ENCODE data around the gene CNIH3. TPM values are rescaled to one million over a fixed set of nuclear protein-coding genes. Genes with fewer than 3 reads are reported as not detected.

The CNIH3 gene
- total and polyA plus RNA-seq, 8 donors = 2.0 to 10.5 (median 3.6) TPM

- WGBS, 2 donors = 46 to 49% methylated on average over 5 of the region's 5 CpGs
- peak; percentile 64 to 80 (median 76) for ATAC-seq
- FAIRE-seq = no peak
These were observed 16.3 kb downstream of the CNIH3 start for GRCh38 chr1:224632381-224632871.

GRCh38 chr1:224632921-224633321, 16.8 kb downstream of the CNIH3 start:
- Histone ChIP-seq H3K4me3 (no peak overlapping the region), H3K27me3 (no peaks in the 10 kb centered on the region), H3K36me3 (no peaks in the 10 kb centered on the region), H3K4me1 (peaks cover 0 to 18% (median 12%) of the 10 kb centered on the region in 3 donors), H3K27ac (no peak overlapping the region), H3K9me3 (no peaks in the 10 kb centered on the region)
- intact Hi-C loops (cut with DNase I) = loop anchor here in 1 of 3 donors (10.0 kb wide), 1 partner anchor 108 kb away; no protein-coding TSS in a partner anchor
- DNase-seq = no peak
- no peak for FAIRE-seq
- no peak for TF ChIP-seq CTCF (IDR thresholded peaks at IDR 0.05)
- peak in 1 of 4 donors; percentile 2 for ATAC-seq
- 65 to 68% methylated on average over 8 of the region's 8 CpGs for WGBS, 2 donors

More at GRCh38 chr1:224632381-224632871, 16.3 kb downstream of the CNIH3 start:
- no peak for TF ChIP-seq CTCF (IDR thresholded peaks at IDR 0.05)
- peaks cover 0 to 19% (median 17%) of the 10 kb centered on the region in 3 donors for H3K4me1 ChIP-seq
- intact Hi-C loops (cut with DNase I) = loop anchor here in 1 of 3 donors (10.0 kb wide), 1 partner anchor 108 kb away; no protein-coding TSS in a partner anchor
- H3K4me3 ChIP-seq = no peak overlapping the region
- no peaks in the 10 kb centered on the region for H3K9me3 ChIP-seq
- H3K27me3 ChIP-seq = no peaks in the 10 kb centered on the region
- peak in 4 of 6 donors; percentile 68 to 75 (median 70) for DNase-seq
- peak overlapping the region in 3 of 4 donors; percentile 39 to 53 (median 42) for H3K27ac ChIP-seq
- no peaks in the 10 kb centered on the region for H3K36me3 ChIP-seq

DNA sequence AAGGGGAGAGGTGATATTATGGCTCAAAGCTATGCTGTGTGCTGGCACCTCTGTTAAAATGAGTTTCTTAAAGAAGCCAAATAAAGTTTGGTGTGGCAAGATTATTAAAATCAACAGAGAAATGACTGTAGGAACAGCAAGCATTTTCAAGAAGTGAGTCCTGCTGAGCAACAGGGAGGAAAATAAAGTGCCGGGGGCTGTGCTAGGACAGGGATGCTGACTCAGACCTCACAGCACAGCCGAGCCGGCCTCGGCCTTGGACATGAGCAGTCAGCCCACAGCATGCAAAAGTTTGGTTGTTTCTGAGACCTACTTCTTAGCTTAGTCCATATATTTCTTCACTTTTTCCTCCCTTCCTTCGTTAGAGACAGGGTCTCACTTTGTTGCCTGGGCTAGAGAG, 19.2 kb downstream of the CNIH3 start:
- Histone ChIP-seq H3K27ac (no peak overlapping the region), H3K4me3 (no peak overlapping the region), H3K27me3 (no peaks in the 10 kb centered on the region), H3K36me3 (no peaks in the 10 kb centered on the region), H3K4me1 (peaks cover 0 to 22% (median 20%) of the 10 kb centered on the region in 3 donors), H3K9me3 (no peaks in the 10 kb centered on the region)
- DNase-seq (peak in 4 of 6 donors; percentile 53 to 74 (median 61)), FAIRE-seq (no peak), ATAC-seq (peak; percentile 38 to 63 (median 58))
- TF ChIP-seq CTCF (IDR thresholded peaks at IDR 0.05) = no peak
- 44 to 45% methylated on average over 5 of the region's 5 CpGs for WGBS, 2 donors
- intact Hi-C loops (cut with DNase I) = loop anchor here in 1 of 3 donors (10.0 kb wide), 1 partner anchor 111 kb away; no protein-coding TSS in a partner anchor

GRCh38 chr1:224637515-224637914, 21.4 kb downstream of the CNIH3 start:
- no peak overlapping the region for H3K27ac ChIP-seq

More at GRCh38 chr1:224637515-224637914, 21.4 kb downstream of the CNIH3 start:
- ATAC-seq (peak in 1 of 4 donors; percentile 18), FAIRE-seq (no peak), DNase-seq (peak in 1 of 6 donors; percentile 44)
- H3K9me3 ChIP-seq = no peaks in the 10 kb centered on the region
- H3K4me3 ChIP-seq = no peak overlapping the region
- 63 to 72% methylated on average over 5 of the region's 5 CpGs for WGBS, 2 donors
- H3K4me1 ChIP-seq = peaks cover 0 to 15% (median 10%) of the 10 kb centered on the region in 3 donors
- no peaks in the 10 kb centered on the region for H3K36me3 ChIP-seq
- no peaks in the 10 kb centered on the region for H3K27me3 ChIP-seq
- no peak for TF ChIP-seq CTCF (IDR thresholded peaks at IDR 0.05)
- intact Hi-C loops (cut with DNase I) = loop anchor here in 1 of 3 donors (10.0 kb wide), 1 partner anchor 113 kb away; no protein-coding TSS in a partner anchor
